ENCODE results near the gene EDARADD.

EDARADD gene

DNA sequence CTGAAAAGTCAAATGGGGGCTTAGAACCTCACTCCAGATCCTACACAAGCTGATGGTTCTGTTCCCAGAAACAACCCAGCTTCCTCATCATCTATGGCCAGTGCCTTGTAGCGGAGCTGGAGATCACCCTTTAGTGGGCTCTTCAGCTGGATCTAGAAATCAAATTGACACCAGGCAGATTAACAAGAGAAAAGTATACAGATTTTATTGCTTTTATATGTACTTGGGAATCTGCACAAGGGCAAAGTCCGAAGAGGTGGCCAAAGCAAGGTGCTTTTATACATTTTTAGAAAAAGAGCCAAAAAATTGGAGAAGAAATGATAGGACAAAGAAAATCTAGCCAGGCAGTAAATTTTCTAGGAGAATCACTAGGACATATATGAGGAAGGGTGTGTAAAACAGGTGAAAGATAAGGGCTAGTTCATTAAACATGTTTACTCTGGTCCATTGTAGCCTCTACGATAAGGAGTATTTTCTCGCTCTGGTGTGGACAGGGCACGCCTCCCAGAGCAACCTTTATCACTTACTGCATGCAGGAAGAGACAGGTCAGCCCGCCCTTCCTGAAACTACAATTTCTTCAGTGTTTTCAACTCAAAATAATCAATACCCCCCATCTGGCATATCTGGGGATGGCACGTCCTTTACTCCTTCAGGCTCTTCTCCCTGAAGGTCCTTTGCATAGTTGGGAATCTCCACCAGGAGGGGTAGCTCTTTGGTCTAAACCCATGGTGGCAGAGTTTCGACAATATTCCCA, 115.7 kb downstream of the EDARADD start:
- Histone ChIP-seq H3K36me3 (ENCODE audit: control insufficient read depth, insufficient read depth, low read length) (no peaks in the 10 kb centered on the region), H3K4me3 (ENCODE audit: insufficient read depth, low read depth, low read length) (no peak overlapping the region), H3K4me1 (ENCODE audit: control insufficient read depth, insufficient read depth, low read length) (no peaks in the 10 kb centered on the region), H3K27me3 (ENCODE audit: control insufficient read depth, insufficient read depth, low read length, poor library complexity, severe bottlenecking) (no peaks in the 10 kb centered on the region), H3K9me3 (ENCODE audit: control insufficient read depth, low read length) (no peaks in the 10 kb centered on the region), H3K27ac (ENCODE audit: insufficient read depth, low read depth, low read length, poor library complexity, severe bottlenecking) (no peak overlapping the region)
- 93 to 95% methylated on average over 8 of the region's 8 CpGs for WGBS, 2 experiments

DNA sequence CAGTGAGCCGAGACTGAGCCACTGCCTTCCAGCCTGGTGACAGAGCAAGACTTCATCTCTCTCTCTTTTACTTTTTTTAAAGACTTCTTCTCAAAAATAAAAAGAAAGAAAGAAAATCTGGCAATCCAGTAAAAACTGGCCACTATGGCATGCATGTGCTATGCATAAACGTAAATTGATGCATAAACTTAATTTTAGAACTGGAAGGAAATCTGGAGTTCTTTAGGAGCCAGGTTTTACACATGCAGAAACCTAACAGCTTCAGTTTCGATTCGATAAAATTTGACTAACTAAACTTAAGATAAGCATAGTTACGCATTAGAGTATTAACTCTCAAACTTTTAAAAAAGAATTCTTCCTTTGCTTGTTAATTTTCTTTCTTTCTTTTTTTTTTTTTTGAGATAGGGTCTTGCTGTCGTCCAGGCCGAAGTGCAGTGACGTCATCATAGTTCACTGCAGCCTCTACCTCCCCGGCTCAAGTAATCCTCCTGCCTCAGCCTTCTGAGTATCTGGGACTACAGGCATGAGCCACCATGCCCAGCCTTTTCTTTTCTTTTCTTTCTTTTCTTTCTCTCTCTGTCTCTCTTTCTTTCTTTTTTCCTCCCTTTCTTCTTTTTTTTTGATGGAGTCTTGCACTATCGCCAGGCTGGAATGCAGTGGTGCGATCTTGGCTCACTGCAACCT, 117.8 kb downstream of the EDARADD start:
- 86 to 91% methylated on average over 11 of the region's 11 CpGs for WGBS, 2 experiments
- H3K4me3 ChIP-seq (ENCODE audit: insufficient read depth, low read depth, low read length), result no peak overlapping the region
- no peaks in the 10 kb centered on the region for H3K9me3 ChIP-seq (ENCODE audit: control insufficient read depth, low read length)
- no peaks in the 10 kb centered on the region for H3K36me3 ChIP-seq (ENCODE audit: control insufficient read depth, insufficient read depth, low read length)
- H3K27ac ChIP-seq (ENCODE audit: insufficient read depth, low read depth, low read length, poor library complexity, severe bottlenecking), result no peak overlapping the region
- no peaks in the 10 kb centered on the region for H3K4me1 ChIP-seq (ENCODE audit: control insufficient read depth, insufficient read depth, low read length)
- H3K27me3 ChIP-seq (ENCODE audit: control insufficient read depth, insufficient read depth, low read length, poor library complexity, severe bottlenecking), result no peaks in the 10 kb centered on the region

DNA sequence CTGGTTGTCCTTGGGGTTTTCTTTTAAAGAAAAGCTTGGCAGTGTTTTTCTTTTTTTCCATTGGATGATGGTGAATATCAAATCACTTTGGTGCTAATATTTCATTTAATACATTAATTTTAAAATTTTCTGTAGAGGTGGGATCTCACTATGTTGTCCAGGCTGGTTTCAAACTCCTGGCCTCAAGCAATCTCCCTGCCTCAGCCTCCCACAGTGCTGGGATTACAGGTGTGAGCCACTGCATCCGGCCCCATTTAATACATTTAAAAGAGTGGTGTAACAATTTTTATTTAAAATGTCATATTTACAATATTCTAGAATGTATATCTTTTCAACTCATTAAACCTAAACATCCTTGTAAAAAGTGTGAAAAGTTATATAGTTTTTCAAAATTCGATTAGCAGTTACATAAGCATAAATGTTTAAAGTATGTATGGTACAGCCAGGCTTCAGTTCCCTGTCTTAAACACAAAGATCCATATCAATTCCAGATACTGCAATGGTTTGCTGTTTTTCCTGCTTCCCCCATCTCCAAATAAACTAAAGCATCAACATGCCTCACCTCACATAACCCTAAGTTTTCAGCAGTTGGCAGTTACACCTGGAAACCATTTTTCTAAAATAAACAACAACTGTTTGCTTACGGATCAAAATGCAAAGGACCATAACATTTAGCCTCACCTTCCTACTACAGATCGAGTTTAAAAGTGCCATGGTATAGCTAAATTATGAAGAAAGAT, 120.8 kb downstream of the EDARADD start:
- Histone ChIP-seq H3K27me3 (ENCODE audit: control insufficient read depth, insufficient read depth, low read length, poor library complexity, severe bottlenecking) (no peaks in the 10 kb centered on the region), H3K4me1 (ENCODE audit: control insufficient read depth, insufficient read depth, low read length) (no peaks in the 10 kb centered on the region), H3K4me3 (ENCODE audit: insufficient read depth, low read depth, low read length) (no peak overlapping the region), H3K27ac (ENCODE audit: insufficient read depth, low read depth, low read length, poor library complexity, severe bottlenecking) (no peak overlapping the region), H3K36me3 (ENCODE audit: control insufficient read depth, insufficient read depth, low read length) (no peaks in the 10 kb centered on the region), H3K9me3 (ENCODE audit: control insufficient read depth, low read length) (no peaks in the 10 kb centered on the region)
- 100% methylated on average over 1 to 2 of the region's 4 CpGs for WGBS, 2 experiments

DNA sequence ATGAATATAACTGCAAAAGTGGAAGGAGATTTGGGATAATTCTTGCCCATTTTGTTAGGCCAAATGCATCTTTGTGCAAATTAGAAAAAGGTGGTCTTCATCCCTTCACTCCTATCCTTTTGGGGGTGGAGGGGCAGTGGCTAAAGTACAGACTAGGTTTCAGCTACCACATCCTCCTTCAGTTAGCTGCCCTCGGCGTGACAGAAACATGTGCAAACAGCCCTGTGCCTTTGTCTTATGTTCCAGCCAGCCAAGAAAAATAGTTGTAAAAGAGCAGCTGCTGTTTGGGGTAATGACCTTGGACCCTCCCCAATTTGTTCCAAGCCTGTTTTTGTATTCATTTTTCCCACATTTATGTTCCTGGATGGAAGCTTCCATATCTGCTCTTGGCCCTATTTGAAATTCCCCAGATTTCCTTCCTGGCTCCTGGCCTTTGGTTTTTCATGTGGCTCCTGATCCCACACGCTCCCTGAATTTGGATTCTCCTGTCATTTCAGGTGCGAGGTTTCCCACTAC, 121.4 kb downstream of the EDARADD start:
- no peaks in the 10 kb centered on the region for H3K4me1 ChIP-seq (ENCODE audit: control insufficient read depth, insufficient read depth, low read length)
- H3K9me3 ChIP-seq (ENCODE audit: control insufficient read depth, low read length), result no peaks in the 10 kb centered on the region
- H3K36me3 ChIP-seq (ENCODE audit: control insufficient read depth, insufficient read depth, low read length), result no peaks in the 10 kb centered on the region
- WGBS, 2 experiments, result 85 to 95% methylated on average over 4 of the region's 4 CpGs
- H3K27ac ChIP-seq (ENCODE audit: insufficient read depth, low read depth, low read length, poor library complexity, severe bottlenecking), result no peak overlapping the region
- no peak overlapping the region for H3K4me3 ChIP-seq (ENCODE audit: insufficient read depth, low read depth, low read length)
- no peaks in the 10 kb centered on the region for H3K27me3 ChIP-seq (ENCODE audit: control insufficient read depth, insufficient read depth, low read length, poor library complexity, severe bottlenecking)

DNA sequence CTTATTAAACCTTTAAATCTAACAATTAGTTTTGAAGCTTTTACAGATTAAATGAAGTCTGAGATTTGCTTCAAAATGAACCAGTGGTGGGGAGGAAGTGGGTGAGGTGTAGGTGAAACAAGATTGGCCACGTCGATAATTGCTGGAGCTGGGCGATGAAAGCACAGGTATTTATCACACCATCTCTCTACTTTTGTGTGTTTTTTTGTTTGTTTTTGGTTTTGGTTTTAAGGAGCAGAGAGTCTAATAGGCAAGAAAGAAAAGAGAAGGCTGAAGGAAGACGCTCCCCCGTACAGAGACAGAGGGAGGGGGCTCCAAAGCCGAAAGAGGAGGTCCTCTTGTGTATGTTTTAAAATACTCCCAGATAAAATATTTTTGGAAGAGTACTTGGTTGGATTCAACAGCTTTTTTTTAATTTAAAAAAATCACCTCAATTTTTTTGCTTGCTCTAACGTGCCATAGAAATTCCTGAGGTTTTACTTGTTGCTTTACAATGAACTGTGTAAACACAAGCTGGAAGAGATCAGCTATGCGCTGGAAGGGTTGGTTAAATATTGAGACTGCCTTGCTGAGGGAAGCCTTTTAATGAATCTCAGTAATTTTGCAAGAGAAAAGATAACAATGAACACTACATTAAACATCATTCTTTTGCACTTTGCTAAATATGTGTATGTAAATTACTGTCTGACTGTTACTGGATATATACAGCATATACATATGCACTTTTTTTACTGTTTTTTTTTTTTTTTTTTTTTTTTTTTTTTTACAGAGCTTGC, 123.0 kb downstream of the EDARADD start:
- WGBS, 2 experiments, result 65 to 67% methylated on average over 6 to 7 of the region's 8 CpGs
- no peaks in the 10 kb centered on the region for H3K9me3 ChIP-seq (ENCODE audit: control insufficient read depth, low read length)
- no peaks in the 10 kb centered on the region for H3K4me1 ChIP-seq (ENCODE audit: control insufficient read depth, insufficient read depth, low read length)
- no peaks in the 10 kb centered on the region for H3K36me3 ChIP-seq (ENCODE audit: control insufficient read depth, insufficient read depth, low read length)
- no peak overlapping the region for H3K4me3 ChIP-seq (ENCODE audit: insufficient read depth, low read depth, low read length)
- no peak overlapping the region for H3K27ac ChIP-seq (ENCODE audit: insufficient read depth, low read depth, low read length, poor library complexity, severe bottlenecking)
- H3K27me3 ChIP-seq (ENCODE audit: control insufficient read depth, insufficient read depth, low read length, poor library complexity, severe bottlenecking), result no peaks in the 10 kb centered on the region

DNA sequence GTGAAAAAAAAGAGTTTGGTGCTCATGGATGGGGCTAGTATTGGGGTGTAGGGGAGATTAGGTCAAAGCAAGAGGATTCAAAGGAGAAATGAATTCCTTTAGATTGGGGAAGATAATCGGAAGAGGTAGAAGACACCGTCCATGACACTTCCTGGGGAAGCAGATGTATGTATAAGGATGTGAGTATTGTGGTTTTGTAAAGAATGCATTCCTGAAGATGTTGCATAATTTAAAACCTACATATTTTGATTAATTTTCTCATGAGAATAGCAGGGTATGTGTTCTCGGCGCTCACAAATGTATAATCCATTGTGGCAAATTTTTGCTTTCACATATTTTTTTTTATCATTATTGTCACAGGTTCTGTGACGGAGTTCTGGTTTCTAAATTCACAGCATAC, 124.2 kb downstream of the EDARADD start:
- Histone ChIP-seq H3K36me3 (ENCODE audit: control insufficient read depth, insufficient read depth, low read length) (no peaks in the 10 kb centered on the region), H3K9me3 (ENCODE audit: control insufficient read depth, low read length) (no peaks in the 10 kb centered on the region), H3K4me3 (ENCODE audit: insufficient read depth, low read depth, low read length) (no peak overlapping the region), H3K27me3 (ENCODE audit: control insufficient read depth, insufficient read depth, low read length, poor library complexity, severe bottlenecking) (peaks cover 8% of the 10 kb centered on the region), H3K27ac (ENCODE audit: insufficient read depth, low read depth, low read length, poor library complexity, severe bottlenecking) (no peak overlapping the region), H3K4me1 (ENCODE audit: control insufficient read depth, insufficient read depth, low read length) (no peaks in the 10 kb centered on the region)
- 90 to 91% methylated on average over 3 to 5 of the region's 5 CpGs for WGBS, 2 experiments

DNA sequence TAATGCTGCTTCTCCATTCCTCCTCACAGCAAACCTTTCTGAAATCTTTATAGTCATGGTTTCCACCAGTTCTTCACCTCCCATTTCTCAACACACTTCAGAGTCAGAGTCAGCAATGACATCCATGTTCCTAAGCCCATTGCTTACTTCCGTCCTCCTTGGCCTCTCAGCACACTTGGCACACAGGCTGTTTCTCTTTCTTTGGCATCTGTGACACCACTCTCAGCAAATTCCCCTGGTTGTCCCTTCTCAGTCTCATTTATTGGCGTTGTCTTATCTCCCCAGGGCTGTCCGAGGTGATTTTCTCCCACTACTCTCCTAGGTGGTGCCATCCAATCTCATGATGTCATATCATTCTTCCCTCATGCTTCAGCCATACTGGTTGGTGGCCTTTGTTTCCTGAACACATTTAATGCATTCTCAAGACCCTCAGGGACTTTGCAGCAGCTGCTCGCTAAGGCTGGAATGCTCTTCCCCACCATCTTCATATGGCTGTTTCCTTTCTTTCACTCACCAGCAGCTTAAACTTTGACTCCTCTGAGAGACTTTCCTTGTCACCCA, 126.4 kb downstream of the EDARADD start:
- 88 to 90% methylated on average over 4 of the region's 4 CpGs for WGBS, 2 experiments
- Histone ChIP-seq H3K27me3 (ENCODE audit: control insufficient read depth, insufficient read depth, low read length, poor library complexity, severe bottlenecking) (peaks cover 26% of the 10 kb centered on the region), H3K36me3 (ENCODE audit: control insufficient read depth, insufficient read depth, low read length) (no peaks in the 10 kb centered on the region), H3K27ac (ENCODE audit: insufficient read depth, low read depth, low read length, poor library complexity, severe bottlenecking) (no peak overlapping the region), H3K4me3 (ENCODE audit: insufficient read depth, low read depth, low read length) (no peak overlapping the region), H3K4me1 (ENCODE audit: control insufficient read depth, insufficient read depth, low read length) (no peaks in the 10 kb centered on the region), H3K9me3 (ENCODE audit: control insufficient read depth, low read length) (no peaks in the 10 kb centered on the region)

DNA sequence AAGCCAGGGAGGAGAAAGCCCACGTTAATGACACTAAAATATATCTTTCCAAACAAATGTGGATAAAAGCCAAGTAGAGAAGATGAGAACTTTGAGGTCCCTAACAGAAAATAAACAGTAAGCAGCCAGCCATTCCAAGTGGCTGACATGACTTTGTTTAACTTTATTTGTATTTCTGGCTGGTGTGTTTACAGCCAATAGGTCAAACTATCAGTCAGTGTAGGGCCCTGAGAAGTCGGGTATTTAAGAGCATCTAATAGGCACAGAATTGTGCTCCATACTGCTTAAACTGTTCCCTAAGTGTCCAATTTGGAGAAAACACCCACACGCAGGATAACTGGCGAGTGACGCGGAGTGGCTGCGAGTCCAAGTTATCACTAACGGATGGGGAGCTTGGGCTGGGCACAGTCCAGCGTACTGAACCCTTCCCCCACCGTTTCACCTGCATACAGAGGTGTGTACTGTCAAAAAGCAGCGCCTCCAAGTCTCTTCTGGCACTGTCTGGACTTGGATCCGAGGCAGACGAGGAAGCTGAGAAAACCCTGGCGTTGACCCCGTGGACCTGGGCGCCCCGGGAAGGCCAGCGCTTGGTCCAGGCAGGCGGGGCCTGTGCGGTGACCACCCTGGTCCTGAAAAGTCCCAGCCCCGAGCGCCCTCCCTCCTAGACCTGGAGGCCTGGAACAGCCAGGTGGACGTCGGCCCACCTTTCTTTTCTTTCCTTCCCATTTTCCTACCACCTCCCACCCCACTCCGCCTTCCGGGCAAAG, 129.0 kb downstream of the EDARADD start:
- 82 to 84% methylated on average over 26 of the region's 26 CpGs for WGBS, 2 experiments
- Histone ChIP-seq H3K4me1 (ENCODE audit: control insufficient read depth, insufficient read depth, low read length) (no peaks in the 10 kb centered on the region), H3K9me3 (ENCODE audit: control insufficient read depth, low read length) (no peaks in the 10 kb centered on the region), H3K27ac (ENCODE audit: insufficient read depth, low read depth, low read length, poor library complexity, severe bottlenecking) (no peak overlapping the region), H3K27me3 (ENCODE audit: control insufficient read depth, insufficient read depth, low read length, poor library complexity, severe bottlenecking) (peaks cover 26% of the 10 kb centered on the region), H3K4me3 (ENCODE audit: insufficient read depth, low read depth, low read length) (peak overlapping the region; percentile 72), H3K36me3 (ENCODE audit: control insufficient read depth, insufficient read depth, low read length) (no peaks in the 10 kb centered on the region)

DNA sequence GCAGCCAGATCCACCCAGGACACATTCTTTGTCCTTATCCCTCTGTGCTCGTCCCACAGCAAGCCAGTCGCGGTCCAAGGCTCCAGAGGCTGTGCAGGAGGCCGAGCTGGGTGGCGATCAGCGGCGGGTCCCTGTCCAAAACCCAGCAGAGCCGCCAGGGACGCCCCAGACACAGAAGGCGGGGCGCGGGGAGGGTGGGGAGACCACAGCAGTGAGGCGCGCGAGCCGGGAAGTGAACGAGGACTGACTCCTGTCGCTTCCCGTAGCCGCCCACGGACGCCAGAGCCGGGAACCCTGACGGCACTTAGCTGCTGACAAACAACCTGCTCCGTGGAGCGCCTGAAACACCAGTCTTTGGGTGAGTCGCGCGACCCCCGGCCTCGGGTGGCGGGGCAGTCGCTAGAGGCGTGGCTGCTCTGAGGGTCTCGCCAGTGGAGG, 129.6 kb downstream of the EDARADD start, which contains the start of gene LGALS8:
TSS of gene LGALS8 (plus strand) at position 279 of the 438 bp plus-strand sequence. CDS start 2,089 bp downstream, outside the sequence.
- Histone ChIP-seq H3K36me3 (ENCODE audit: control insufficient read depth, insufficient read depth, low read length) (no peaks in the 10 kb centered on the region), H3K27me3 (ENCODE audit: control insufficient read depth, insufficient read depth, low read length, poor library complexity, severe bottlenecking) (peaks cover 26% of the 10 kb centered on the region), H3K9me3 (ENCODE audit: control insufficient read depth, low read length) (no peaks in the 10 kb centered on the region), H3K4me3 (ENCODE audit: insufficient read depth, low read depth, low read length) (peak within 1 kb of the TSS; percentile 72), H3K27ac (ENCODE audit: insufficient read depth, low read depth, low read length, poor library complexity, severe bottlenecking) (no peak within 1 kb of the TSS), H3K4me1 (ENCODE audit: control insufficient read depth, insufficient read depth, low read length) (no peaks in the 10 kb centered on the region)
- WGBS, 2 experiments, result 6 to 8% methylated on average over 35 of the region's 35 CpGs

All from ectodermal cell (in vitro differentiated cells).